SK-N-MC (cell line): ENCODE measurements around the gene TEAD1.

ENCODE experiments used
- EZH2 ChIP-seq: fragments of 200-600 bp; sonication (generic); IDR thresholded peaks from one replicate; pipeline ENCODE4 v1.6.1; 2017; ENCODE audit warnings: antibody characterized with exemption
- FOXP2 ChIP-seq: optimal IDR thresholded peaks from 2 replicates; pipeline ENCODE3; 2011; ENCODE audit warnings: mild to moderate bottlenecking, moderate library complexity; ENCODE audit not compliant: insufficient read depth; ENCODE audit errors: extremely low read length, control extremely low read depth
- POLR2AphosphoS5 ChIP-seq: IDR thresholded peaks from 2 replicates; pipeline ENCODE4 v1.6.1; 2012; ENCODE audit warnings: mild to moderate bottlenecking, low read depth, low read length, borderline replicate concordance

DNA sequence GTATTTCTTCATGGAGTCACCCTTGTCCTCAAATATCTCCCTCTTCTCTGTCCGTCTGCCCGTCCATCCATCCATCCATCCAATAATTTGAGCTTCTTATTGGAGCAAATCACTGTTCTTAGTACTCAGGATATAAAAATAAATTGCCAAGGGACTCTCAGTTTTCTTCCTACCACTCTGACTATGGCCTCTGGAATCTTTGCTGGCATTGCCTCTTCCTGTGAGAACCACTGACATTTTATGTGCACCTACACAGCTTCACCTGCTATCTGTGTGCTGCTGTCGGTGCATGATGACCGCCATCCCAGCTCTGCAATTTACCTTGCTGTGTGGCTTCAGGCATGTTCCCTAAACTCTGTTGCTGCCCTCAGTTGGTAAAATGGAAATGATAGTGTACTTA is 37.9 kb downstream of the TEAD1 start:
- no peak for TF ChIP-seq POLR2AphosphoS5
- TF ChIP-seq EZH2 = no peak
- TF ChIP-seq FOXP2 = no peak
